BLaER1 treated with 17β-estradiol and CSF1 and Interleukin-3, amounts not matched to agents 10 nM and 100 nM (cell line): ENCODE measurements around the gene CDKN1C.

Experiments
- H3K27ac ChIP-seq, 11 experiments: shearing (Covaris generic); formaldehyde crosslinking; 2 replicates each; pipeline ENCODE4 v1.8.1; 2022
- H3K27me3 ChIP-seq, 11 experiments: shearing (Covaris generic); formaldehyde crosslinking; 2 replicates each; pipeline ENCODE4 v1.8.1; 2022
- H3K36me3 ChIP-seq, 11 experiments: shearing (Covaris generic); formaldehyde crosslinking; 2 replicates each; pipeline ENCODE4 v1.8.1; 2022
- H3K4me1 ChIP-seq, 10 experiments: shearing (Covaris generic); formaldehyde crosslinking; 2 replicates each; pipeline ENCODE4 v1.8.1; 2022
- H3K4me2 ChIP-seq, 11 experiments: shearing (Covaris generic); formaldehyde crosslinking; 2 replicates each; pipeline ENCODE4 v1.8.1; 2022
- H3K4me3 ChIP-seq, 10 experiments: shearing (Covaris generic); formaldehyde crosslinking; 2 replicates each; pipeline ENCODE4 v1.8.1; 2022
- H3K9ac ChIP-seq, 11 experiments: shearing (Covaris generic); formaldehyde crosslinking; 2 replicates each; pipeline ENCODE4 v1.8.1; 2022
- H3K9me3 ChIP-seq, 11 experiments: shearing (Covaris generic); formaldehyde crosslinking; replicated peaks in 1 of 11; 2 replicates each; pipeline ENCODE4 v1.8.1; 2022
- H4K20me1 ChIP-seq, 11 experiments: shearing (Covaris generic); formaldehyde crosslinking; 2 replicates each; pipeline ENCODE4 v1.8.1; 2022
- Cebpa-rat ChIP-seq, 11 experiments: shearing (Covaris generic); IDR thresholded peaks; 2 replicates each; pipeline ENCODE4 v1.8.1; 2022

The CDKN1C gene

DNA sequence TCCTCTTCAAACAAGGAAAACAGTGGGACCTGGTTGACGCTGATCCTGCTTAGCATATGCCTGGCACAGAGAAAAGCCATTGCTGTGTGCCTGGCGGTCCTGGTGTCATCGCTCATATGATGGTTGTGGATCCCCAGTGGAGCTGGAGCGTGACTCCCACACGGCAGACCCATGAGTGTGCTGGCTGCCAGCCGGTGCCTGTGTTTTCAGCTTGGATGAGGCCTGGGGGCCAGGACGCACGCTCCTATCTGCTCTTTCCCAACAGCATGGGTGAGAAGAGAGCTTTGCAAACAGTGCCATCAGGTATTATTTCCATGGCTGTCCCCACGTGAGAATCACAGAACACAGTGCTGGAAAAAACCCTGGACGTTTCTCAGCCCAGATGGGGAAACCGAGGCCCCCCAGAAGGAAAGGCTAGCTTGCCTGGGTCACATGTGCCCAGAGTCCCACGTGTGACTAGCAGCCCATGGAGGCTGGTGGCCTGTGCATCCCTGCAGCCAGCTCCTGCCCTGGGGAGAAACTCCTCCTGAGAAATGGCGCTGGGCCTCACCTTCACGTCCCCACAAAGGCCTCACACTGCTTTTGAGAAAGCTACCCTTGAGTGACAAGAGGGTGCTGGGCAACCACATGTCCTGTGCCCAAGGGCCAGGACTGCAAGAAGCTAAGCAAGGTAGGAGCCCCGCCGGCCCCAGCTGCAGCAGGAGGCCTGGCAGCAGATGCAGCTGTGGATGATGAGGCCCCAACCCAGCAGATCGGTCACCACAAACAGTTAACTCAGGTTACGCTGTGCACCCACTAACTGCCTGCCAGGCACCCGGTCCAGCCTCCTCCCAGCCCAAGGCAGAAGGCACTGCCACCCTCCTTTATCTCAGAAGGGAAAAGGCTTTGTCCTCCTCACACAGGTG, 4.2 kb downstream of the CDKN1C start:
- H3K27ac ChIP-seq: 0 out of 22 replicates have a peak overlapping the region, but pooled peaks of 1 of the 11 experiments have one; percentile 17

DNA sequence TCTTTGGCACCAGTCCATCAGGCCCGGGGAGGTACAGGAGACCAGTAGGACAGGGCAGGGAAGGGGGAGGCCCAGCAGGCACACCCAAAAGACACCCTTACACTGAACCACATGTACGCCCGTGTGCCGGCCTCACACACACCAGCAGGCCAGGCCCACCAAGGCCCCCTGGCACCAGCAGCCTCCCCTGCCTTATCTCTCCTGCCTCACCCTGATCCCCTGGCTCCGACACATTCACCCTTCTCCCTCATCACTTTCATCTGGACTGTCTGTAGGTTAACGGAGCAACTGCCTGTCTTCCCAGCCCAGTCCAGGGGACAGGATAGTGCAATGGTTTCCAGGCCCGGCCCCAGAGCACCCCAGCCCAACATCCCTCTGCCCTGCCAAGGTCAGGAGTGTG, 4.9 kb downstream of the CDKN1C start:
- Histone ChIP-seq H3K4me3 (no peak overlapping the region), H3K4me1 (peaks cover 13 to 51% (median 40%) of the 10 kb centered on the region in 10 experiments; a peak in 19 of 20 replicates), H4K20me1 (peaks cover 5 to 32% (median 16%) of the 10 kb centered on the region in 11 experiments; a peak in 13 of 22 replicates), H3K36me3 (peaks cover 0 to 8% (median 0%) of the 10 kb centered on the region in 11 experiments; a peak in 3 of 22 replicates), H3K9me3 (peaks cover 6 to 34% (median 21%) of the 10 kb centered on the region in 11 experiments), H3K9ac (no peak overlapping the region), H3K4me2 (peak overlapping the region in 4 of 11 experiments; percentile 96 to 100 (median 98); a peak in 8 of 22 replicates), H3K27ac (no peak overlapping the region), H3K27me3 (peaks cover 11 to 41% (median 30%) of the 10 kb centered on the region in 11 experiments)
- no peak for TF ChIP-seq Cebpa-rat (IDR thresholded peaks at IDR 0.05)

More for the DNA sequence above, 4.2 kb downstream of the CDKN1C start:
- Histone ChIP-seq H3K4me1 (peaks cover 15 to 54% (median 43%) of the 10 kb centered on the region in 10 experiments), H3K9ac (peak overlapping the region in 5 of 11 experiments; percentile 15 to 96 (median 46); a peak in 6 of 22 replicates), H3K4me2 (peak overlapping the region; percentile 18 to 100 (median 98); a peak in 20 of 22 replicates), H3K27me3 (peaks cover 11 to 41% (median 30%) of the 10 kb centered on the region in 11 experiments), H3K9me3 (peaks cover 6 to 28% (median 17%) of the 10 kb centered on the region in 11 experiments), H3K36me3 (peaks cover 0 to 8% (median 0%) of the 10 kb centered on the region in 11 experiments; a peak in 3 of 22 replicates), H3K4me3 (no peak overlapping the region), H4K20me1 (peaks cover 5 to 32% (median 16%) of the 10 kb centered on the region in 11 experiments; a peak in 13 of 22 replicates)
- no peak for TF ChIP-seq Cebpa-rat (IDR thresholded peaks at IDR 0.05)

- H3K4me3 ChIP-seq: no peak overlapping the region
- H3K36me3 ChIP-seq: peaks cover 0 to 12% (median 0%) of the 10 kb centered on the region in 11 experiments; a peak in 5 of 22 replicates
- peaks cover 18 to 52% (median 39%) of the 10 kb centered on the region in 11 experiments for H3K9me3 ChIP-seq
- no peak for TF ChIP-seq Cebpa-rat (IDR thresholded peaks at IDR 0.05)
- no peak overlapping the region for H3K27ac ChIP-seq
- H4K20me1 ChIP-seq: peaks cover 0 to 27% (median 12%) of the 10 kb centered on the region in 11 experiments; a peak in 10 of 22 replicates
- peaks cover 13 to 41% (median 30%) of the 10 kb centered on the region in 10 experiments; a peak in 19 of 20 replicates for H3K4me1 ChIP-seq
- H3K9ac ChIP-seq: no peak overlapping the region
- peaks cover 11 to 28% (median 15%) of the 10 kb centered on the region in 11 experiments for H3K27me3 ChIP-seq
- H3K4me2 ChIP-seq: no peak overlapping the region
Observed at GRCh38 chr11:2878782-2879181, 6.8 kb downstream of the CDKN1C start.

- peaks cover 0 to 14% (median 2%) of the 10 kb centered on the region in 11 experiments; a peak in 15 of 22 replicates for H3K27me3 ChIP-seq
- no peak overlapping the region for H3K27ac ChIP-seq
- peaks cover 0 to 20% (median 2%) of the 10 kb centered on the region in 11 experiments; a peak in 6 of 22 replicates for H4K20me1 ChIP-seq
- no peak overlapping the region for H3K9ac ChIP-seq
- TF ChIP-seq Cebpa-rat (IDR thresholded peaks at IDR 0.05): no peak
- peaks cover 18 to 52% (median 41%) of the 10 kb centered on the region in 11 experiments for H3K9me3 ChIP-seq
- no peak overlapping the region for H3K4me2 ChIP-seq
- peaks cover 3 to 28% (median 17%) of the 10 kb centered on the region in 10 experiments; a peak in 18 of 20 replicates for H3K4me1 ChIP-seq
- no peak overlapping the region for H3K4me3 ChIP-seq
- H3K36me3 ChIP-seq: peaks cover 0 to 12% (median 0%) of the 10 kb centered on the region in 11 experiments; a peak in 5 of 22 replicates
Observed at GRCh38 chr11:2877474-2877873, 8.1 kb downstream of the CDKN1C start.

DNA sequence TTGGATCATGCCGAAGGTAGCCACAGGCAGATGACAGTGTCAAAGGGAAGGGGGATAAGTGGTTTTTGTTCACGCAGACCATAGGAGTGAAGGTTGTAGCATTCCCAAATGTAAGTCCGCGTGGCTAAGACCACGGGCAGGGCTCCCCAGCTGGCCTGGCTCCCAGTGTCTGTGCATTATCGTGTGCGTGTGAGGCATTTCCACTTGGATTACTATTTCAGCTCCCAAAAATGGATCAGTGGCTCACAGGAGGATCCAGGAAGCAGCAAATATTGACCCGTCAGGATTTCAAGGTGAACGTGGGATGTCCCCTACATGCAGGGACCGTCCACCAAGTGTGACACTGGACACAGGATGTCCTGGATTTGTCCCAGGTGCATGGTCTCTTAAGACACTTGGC, 10.6 kb downstream of the CDKN1C start:
- peaks cover 18 to 29% (median 22%) of the 10 kb centered on the region in 10 experiments for H3K4me1 ChIP-seq

GRCh38 chr11:2870969-2871680, 14.4 kb downstream of the CDKN1C start:
- H3K4me2 ChIP-seq: peak overlapping the region; percentile 58 to 85 (median 78)
- H3K4me1 ChIP-seq: peaks cover 18 to 38% (median 33%) of the 10 kb centered on the region in 10 experiments
- H3K9me3 ChIP-seq: peaks cover 10 to 23% (median 19%) of the 10 kb centered on the region in 11 experiments
- 0 out of 22 replicates have a peak overlapping the region, but pooled peaks of 1 of the 11 experiments have one; percentile 21 for H3K9ac ChIP-seq
- no peak overlapping the region for H3K4me3 ChIP-seq
- H3K27me3 ChIP-seq: peaks cover 19 to 41% (median 32%) of the 10 kb centered on the region in 11 experiments
- no peak for TF ChIP-seq Cebpa-rat (IDR thresholded peaks at IDR 0.05)
- H3K27ac ChIP-seq: no peak overlapping the region; a peak in 1 of 22 replicates
- H4K20me1 ChIP-seq: no peaks in the 10 kb centered on the region
- peaks cover 0 to 12% (median 0%) of the 10 kb centered on the region in 11 experiments; a peak in 2 of 22 replicates for H3K36me3 ChIP-seq

More for the DNA sequence above, 10.6 kb downstream of the CDKN1C start:
- peaks cover 18 to 52% (median 41%) of the 10 kb centered on the region in 11 experiments for H3K9me3 ChIP-seq
- no peak overlapping the region for H3K9ac ChIP-seq
- H3K4me3 ChIP-seq: no peak overlapping the region
- H3K27me3 ChIP-seq: peaks cover 5 to 18% (median 11%) of the 10 kb centered on the region in 11 experiments
- no peak overlapping the region for H3K4me2 ChIP-seq
- H4K20me1 ChIP-seq: no peaks in the 10 kb centered on the region; a peak in 1 of 22 replicates
- no peak overlapping the region for H3K27ac ChIP-seq
- peaks cover 0 to 12% (median 0%) of the 10 kb centered on the region in 11 experiments; a peak in 5 of 22 replicates for H3K36me3 ChIP-seq
- no peak for TF ChIP-seq Cebpa-rat (IDR thresholded peaks at IDR 0.05)

- Histone ChIP-seq H4K20me1 (no peaks in the 10 kb centered on the region), H3K9me3 (peaks cover 10 to 18% (median 17%) of the 10 kb centered on the region in 11 experiments), H3K27me3 (peaks cover 19 to 41% (median 32%) of the 10 kb centered on the region in 11 experiments), H3K27ac (no peak overlapping the region), H3K36me3 (peaks cover 0 to 12% (median 0%) of the 10 kb centered on the region in 11 experiments; a peak in 2 of 22 replicates), H3K4me3 (no peak overlapping the region), H3K4me1 (peaks cover 18 to 38% (median 33%) of the 10 kb centered on the region in 10 experiments), H3K4me2 (peak overlapping the region; percentile 58 to 85 (median 78)), H3K9ac (0 out of 22 replicates have a peak overlapping the region, but pooled peaks of 1 of the 11 experiments have one; percentile 21)
- TF ChIP-seq Cebpa-rat (IDR thresholded peaks at IDR 0.05): no peak
Observed at GRCh38 chr11:2870460-2870859, 15.1 kb downstream of the CDKN1C start.
